HepG2 (cell line): ENCODE measurements around the gene AADAT. TPM values are rescaled to one million over a fixed set of nuclear protein-coding genes. Genes with fewer than 3 reads are reported as not detected.

Experiments
- CENPT ChIP-seq: sonication (generic); formaldehyde crosslinking; IDR thresholded peaks from 2 replicates; pipeline ENCODE4 v1.8.0; 2022; ENCODE audit warnings: low read depth, mild to moderate bottlenecking, moderate library complexity, missing genetic modification reagents
- DR1 ChIP-seq: sonication (generic); formaldehyde crosslinking; IDR thresholded peaks from 2 replicates; pipeline ENCODE4 v1.8.0; 2021; ENCODE audit warnings: mild to moderate bottlenecking, missing genetic modification reagents, inconsistent platforms
- ERF ChIP-seq: IDR thresholded peaks from 2 replicates; pipeline ENCODE4 v1.6.1; 2018; ENCODE audit warnings: missing biosample characterization, missing genetic modification reagents
- FOXA3 ChIP-seq: IDR thresholded peaks from 2 replicates; pipeline ENCODE4 v1.6.1; 2016; ENCODE audit warnings: missing genetic modification reagents, missing compliant biosample characterization
- HDAC1 ChIP-seq: sonication (generic); formaldehyde crosslinking; IDR thresholded peaks from 2 replicates; pipeline ENCODE4 v1.5.1; 2020; ENCODE audit warnings: mild to moderate bottlenecking, missing genetic modification reagents
- HOXD1 ChIP-seq: sonication (generic); formaldehyde crosslinking; IDR thresholded peaks from 2 replicates; pipeline ENCODE4 v1.5.0; 2020; ENCODE audit warnings: missing genetic modification reagents
- KMT2B ChIP-seq: IDR thresholded peaks from 2 replicates; pipeline ENCODE4 v1.6.1; 2016; ENCODE audit warnings: missing genetic modification reagents, missing compliant biosample characterization
- NBN ChIP-seq: fragments of 450-650 bp; conservative IDR thresholded peaks from 2 replicates; pipeline ENCODE4 v1.6.1; 2017
- NFYC ChIP-seq: IDR thresholded peaks from 2 replicates; pipeline ENCODE4 v1.6.1; 2016; ENCODE audit warnings: missing genetic modification reagents, missing compliant biosample characterization
- NR0B2 ChIP-seq: sonication (generic); formaldehyde crosslinking; IDR thresholded peaks from 2 replicates; pipeline ENCODE4 v1.4.0; 2020; ENCODE audit warnings: mild to moderate bottlenecking, missing genetic modification reagents
- RBM39 ChIP-seq: fragments of 200-400 bp; formaldehyde crosslinking; IDR thresholded peaks from one replicate; pipeline ENCODE4 v1.6.1; 2018; ENCODE audit warnings: antibody characterized with exemption, mild to moderate bottlenecking, low read depth, low read length; ENCODE audit not compliant: poor library complexity, severe bottlenecking
- SAFB2 ChIP-seq: sonication (generic); formaldehyde crosslinking; IDR thresholded peaks from 2 replicates; pipeline ENCODE4 v1.5.1; 2020; ENCODE audit warnings: missing genetic modification reagents, low read depth, mild to moderate bottlenecking, borderline replicate concordance
- SAP130 ChIP-seq: IDR thresholded peaks from 2 replicates; pipeline ENCODE4 v1.6.1; 2016; ENCODE audit warnings: low read depth
- SATB2 ChIP-seq: sonication (generic); formaldehyde crosslinking; IDR thresholded peaks from 2 replicates; pipeline ENCODE4 v1.5.0; 2020; ENCODE audit warnings: missing genetic modification reagents
- SCMH1 ChIP-seq: sonication (generic); formaldehyde crosslinking; IDR thresholded peaks from 2 replicates; pipeline ENCODE4 v1.9.0; 2021; ENCODE audit warnings: missing genetic modification reagents, mild to moderate bottlenecking, borderline replicate concordance
- SMARCC2 ChIP-seq: fragments of 450-650 bp; IDR thresholded peaks from 2 replicates; pipeline ENCODE4 v1.6.1; 2017; ENCODE audit warnings: antibody characterized with exemption, mild to moderate bottlenecking
- SNAI1 ChIP-seq: sonication (generic); formaldehyde crosslinking; IDR thresholded peaks from 2 replicates; pipeline ENCODE4 v1.5.0; 2020; ENCODE audit warnings: mild to moderate bottlenecking, missing genetic modification reagents, borderline replicate concordance
- SP1 ChIP-seq, 2 experiments: fragments of 450-650 bp in 1 of 2; sonication (generic) in 1 of 2; formaldehyde crosslinking in 1 of 2; IDR thresholded peaks; 2 replicates each; pipeline versions ENCODE4 v1.4.0 to v1.6.1; 2016 to 2020; ENCODE audit warnings: missing genetic modification reagents in 1 of 2
- SRF ChIP-seq: IDR thresholded peaks from 2 replicates; pipeline ENCODE4 v1.6.1; 2011; ENCODE audit warnings: mild to moderate bottlenecking, low read depth, low read length, moderate library complexity
- YEATS2 ChIP-seq: sonication (generic); formaldehyde crosslinking; IDR thresholded peaks from 2 replicates; pipeline ENCODE4 v1.4.0; 2020; ENCODE audit warnings: missing genetic modification reagents, borderline replicate concordance
- ZNF24 ChIP-seq: fragments of 450-650 bp; IDR thresholded peaks from 2 replicates; pipeline ENCODE4 v1.6.1; 2017; ENCODE audit warnings: antibody characterized with exemption, mild to moderate bottlenecking
- ZNF570 ChIP-seq: sonication (generic); formaldehyde crosslinking; IDR thresholded peaks from 2 replicates; pipeline ENCODE4 v1.4.0; 2020; ENCODE audit warnings: mild to moderate bottlenecking, missing genetic modification reagents, borderline replicate concordance
- polyA plus RNA-seq, 8 experiments: library from polyadenylated mRNA; depleted of rRNA in 3 of 8; stranded (reverse) in 7 of 8; unstranded in 1 of 8; fragments of >200 nt; fragmentation: Illumina TruSeq in 4 of 8; extraction: Trizol in 4 of 8; gene quantifications; 2 replicates each; pipeline versions ENCODE4 v1.2.1 to v1.2.3, GENCODE V29; 2011 to 2016; ENCODE audit warnings: low read depth in 4 of 8, missing spikeins in 1 of 8, mixed read lengths in 1 of 8; ENCODE audit not compliant: insufficient read depth in 1 of 8
- total RNA-seq, 5 experiments: library from RNA; depleted of rRNA; stranded (reverse); fragments of >200 nt; fragmentation: Illumina TruSeq; extraction: Trizol; gene quantifications; 2 replicates each; pipeline ENCODE4 v1.2.3, GENCODE V29; 2016; ENCODE audit warnings: low read depth in 1 of 5
- TF ChIP-seq, protein P1 (sequence below): sonication (generic); formaldehyde crosslinking; IDR thresholded peaks from 2 replicates; pipeline ENCODE4 v1.4.0; 2020; ENCODE audit warnings: missing genetic modification reagents
- TF ChIP-seq, protein P2 (sequence below): sonication (generic); formaldehyde crosslinking; IDR thresholded peaks from 2 replicates; pipeline ENCODE4 v1.4.0; 2020; ENCODE audit warnings: mild to moderate bottlenecking, missing genetic modification reagents

Gene AADAT
- total and polyA plus RNA-seq, 2 of the 13 experiments (the other 11 are each of a cell fraction or from before 2014, with no cell fraction given), result 6.1 to 9.1 TPM

DNA sequence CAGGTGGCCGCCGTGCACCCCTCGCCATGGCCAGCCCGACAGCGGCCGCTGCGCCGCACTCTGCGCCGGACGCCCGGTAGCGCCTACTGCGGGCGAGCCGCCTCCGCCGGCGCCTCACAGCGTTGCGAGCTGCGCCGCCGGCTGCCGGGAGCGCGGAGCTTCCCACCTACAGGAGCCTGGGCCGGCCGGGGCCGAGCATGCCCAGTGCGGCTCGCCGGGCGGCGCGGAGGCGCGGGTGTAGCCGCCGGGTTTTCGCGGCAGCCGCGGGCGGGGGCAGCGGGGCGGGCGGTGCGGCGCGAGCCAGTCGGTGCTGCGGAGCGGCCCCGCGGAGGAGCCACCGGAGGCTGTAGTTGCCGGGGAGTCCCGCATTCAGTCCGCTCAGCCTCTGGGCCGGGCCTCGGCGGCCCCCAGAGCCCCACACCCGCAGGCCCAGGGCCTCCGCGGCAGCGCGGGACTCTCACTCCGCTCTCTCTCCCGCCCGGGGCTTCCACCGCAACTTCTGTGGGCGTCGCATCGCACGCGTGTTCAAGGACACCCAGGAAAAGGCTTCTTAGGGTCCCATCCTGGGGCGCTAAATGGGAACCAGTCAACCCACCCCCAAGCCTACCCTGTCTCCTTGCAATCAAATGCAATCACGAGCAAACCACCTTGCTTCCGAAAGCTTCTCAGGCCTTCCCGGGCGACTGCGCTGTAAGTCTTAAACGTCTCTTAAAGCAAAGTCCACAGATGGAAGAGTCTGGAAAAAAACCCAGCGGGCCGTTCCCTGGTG, 63.3 kb downstream of the AADAT start, which contains the start of gene MFAP3L (continued):
- TF ChIP-seq, protein P1, sequence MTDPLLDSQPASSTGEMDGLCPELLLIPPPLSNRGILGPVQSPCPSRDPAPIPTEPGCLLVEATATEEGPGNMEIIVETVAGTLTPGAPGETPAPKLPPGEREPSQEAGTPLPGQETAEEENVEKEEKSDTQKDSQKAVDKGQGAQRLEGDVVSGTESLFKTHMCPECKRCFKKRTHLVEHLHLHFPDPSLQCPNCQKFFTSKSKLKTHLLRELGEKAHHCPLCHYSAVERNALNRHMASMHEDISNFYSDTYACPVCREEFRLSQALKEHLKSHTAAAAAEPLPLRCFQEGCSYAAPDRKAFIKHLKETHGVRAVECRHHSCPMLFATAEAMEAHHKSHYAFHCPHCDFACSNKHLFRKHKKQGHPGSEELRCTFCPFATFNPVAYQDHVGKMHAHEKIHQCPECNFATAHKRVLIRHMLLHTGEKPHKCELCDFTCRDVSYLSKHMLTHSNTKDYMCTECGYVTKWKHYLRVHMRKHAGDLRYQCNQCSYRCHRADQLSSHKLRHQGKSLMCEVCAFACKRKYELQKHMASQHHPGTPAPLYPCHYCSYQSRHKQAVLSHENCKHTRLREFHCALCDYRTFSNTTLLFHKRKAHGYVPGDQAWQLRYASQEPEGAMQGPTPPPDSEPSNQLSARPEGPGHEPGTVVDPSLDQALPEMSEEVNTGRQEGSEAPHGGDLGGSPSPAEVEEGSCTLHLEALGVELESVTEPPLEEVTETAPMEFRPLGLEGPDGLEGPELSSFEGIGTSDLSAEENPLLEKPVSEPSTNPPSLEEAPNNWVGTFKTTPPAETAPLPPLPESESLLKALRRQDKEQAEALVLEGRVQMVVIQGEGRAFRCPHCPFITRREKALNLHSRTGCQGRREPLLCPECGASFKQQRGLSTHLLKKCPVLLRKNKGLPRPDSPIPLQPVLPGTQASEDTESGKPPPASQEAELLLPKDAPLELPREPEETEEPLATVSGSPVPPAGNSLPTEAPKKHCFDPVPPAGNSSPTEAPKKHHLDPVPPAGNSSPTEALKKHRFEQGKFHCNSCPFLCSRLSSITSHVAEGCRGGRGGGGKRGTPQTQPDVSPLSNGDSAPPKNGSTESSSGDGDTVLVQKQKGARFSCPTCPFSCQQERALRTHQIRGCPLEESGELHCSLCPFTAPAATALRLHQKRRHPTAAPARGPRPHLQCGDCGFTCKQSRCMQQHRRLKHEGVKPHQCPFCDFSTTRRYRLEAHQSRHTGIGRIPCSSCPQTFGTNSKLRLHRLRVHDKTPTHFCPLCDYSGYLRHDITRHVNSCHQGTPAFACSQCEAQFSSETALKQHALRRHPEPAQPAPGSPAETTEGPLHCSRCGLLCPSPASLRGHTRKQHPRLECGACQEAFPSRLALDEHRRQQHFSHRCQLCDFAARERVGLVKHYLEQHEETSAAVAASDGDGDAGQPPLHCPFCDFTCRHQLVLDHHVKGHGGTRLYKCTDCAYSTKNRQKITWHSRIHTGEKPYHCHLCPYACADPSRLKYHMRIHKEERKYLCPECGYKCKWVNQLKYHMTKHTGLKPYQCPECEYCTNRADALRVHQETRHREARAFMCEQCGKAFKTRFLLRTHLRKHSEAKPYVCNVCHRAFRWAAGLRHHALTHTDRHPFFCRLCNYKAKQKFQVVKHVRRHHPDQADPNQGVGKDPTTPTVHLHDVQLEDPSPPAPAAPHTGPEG (CRISPR knock-in tag), result no peak
- no peak for TF ChIP-seq CENPT (CRISPR knock-in tag)
- no peak for TF ChIP-seq HOXD1 (CRISPR knock-in tag)
- TF ChIP-seq NFYC (CRISPR knock-in tag), result no peak
- TF ChIP-seq SATB2 (CRISPR knock-in tag), result no peak
- TF ChIP-seq DR1, result no peak
- no peak for TF ChIP-seq SAFB2 (CRISPR knock-in tag)
- TF ChIP-seq ZNF24, result no peak
- TF ChIP-seq SAP130 (CRISPR knock-in tag), result 0 out of 2 replicates have a peak, but pooled peaks have one; percentile 29
- TF ChIP-seq ERF (CRISPR knock-in tag), result no peak
- no peak for TF ChIP-seq RBM39
- TF ChIP-seq, protein P2, sequence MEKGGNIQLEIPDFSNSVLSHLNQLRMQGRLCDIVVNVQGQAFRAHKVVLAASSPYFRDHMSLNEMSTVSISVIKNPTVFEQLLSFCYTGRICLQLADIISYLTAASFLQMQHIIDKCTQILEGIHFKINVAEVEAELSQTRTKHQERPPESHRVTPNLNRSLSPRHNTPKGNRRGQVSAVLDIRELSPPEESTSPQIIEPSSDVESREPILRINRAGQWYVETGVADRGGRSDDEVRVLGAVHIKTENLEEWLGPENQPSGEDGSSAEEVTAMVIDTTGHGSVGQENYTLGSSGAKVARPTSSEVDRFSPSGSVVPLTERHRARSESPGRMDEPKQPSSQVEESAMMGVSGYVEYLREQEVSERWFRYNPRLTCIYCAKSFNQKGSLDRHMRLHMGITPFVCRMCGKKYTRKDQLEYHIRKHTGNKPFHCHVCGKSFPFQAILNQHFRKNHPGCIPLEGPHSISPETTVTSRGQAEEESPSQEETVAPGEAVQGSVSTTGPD (CRISPR knock-in tag), result no peak
- no peak for TF ChIP-seq SP1 (IDR thresholded peaks at IDR 0.05)
- TF ChIP-seq SP1 (CRISPR knock-in tag; IDR thresholded peaks at IDR 0.05), result no peak
- TF ChIP-seq HDAC1 (CRISPR knock-in tag), result no peak
- TF ChIP-seq SCMH1, result no peak
- no peak for TF ChIP-seq KMT2B
- TF ChIP-seq SRF, result no peak
- no peak for TF ChIP-seq ZNF570 (CRISPR knock-in tag)
- TF ChIP-seq FOXA3 (CRISPR knock-in tag), result 0 out of 2 replicates have a peak, but pooled peaks have one; percentile 9
- 0 out of 2 replicates have a peak, but pooled peaks have one; percentile 11 for TF ChIP-seq NR0B2 (CRISPR knock-in tag)
- no peak for TF ChIP-seq YEATS2
- no peak for TF ChIP-seq SMARCC2
- TF ChIP-seq SNAI1 (CRISPR knock-in tag), result no peak
- no peak for TF ChIP-seq NBN
